WERI-Rb-1 (cell line): Measurements from ENCODE around the gene PTPRG.

Source experiments
- DNase-seq: peaks from one replicate; pipeline ENCODE4 v3.0.0-alpha.2; 2020
- H3K27ac ChIP-seq: fragments of 250-450 bp; sonication (Bioruptor Pico); 2 replicates; pipeline ENCODE4 v1.5.1; 2020; ENCODE audit warnings: mild to moderate bottlenecking, moderate library complexity
- H3K27me3 ChIP-seq: fragments of 250-450 bp; sonication (Bioruptor Pico); 2 replicates; pipeline ENCODE4 v1.5.1; 2021; ENCODE audit warnings: mild to moderate bottlenecking, low read depth, moderate library complexity; ENCODE audit not compliant: insufficient read depth, severe bottlenecking
- H3K36me3 ChIP-seq: fragments of 250-450 bp; sonication (Bioruptor Pico); 2 replicates; pipeline ENCODE4 v1.5.1; 2020; ENCODE audit warnings: mild to moderate bottlenecking, moderate library complexity
- H3K4me3 ChIP-seq: 2 replicates; pipeline ENCODE4 v1.5.1; 2011; ENCODE audit warnings: low read depth, mild to moderate bottlenecking, control low read depth, low read length
- H3K9me3 ChIP-seq: fragments of 250-450 bp; sonication (Bioruptor Pico); 2 replicates; pipeline ENCODE4 v1.5.1; 2021; ENCODE audit warnings: mild to moderate bottlenecking, moderate library complexity; ENCODE audit not compliant: severe bottlenecking
- CTCF ChIP-seq: IDR thresholded peaks from 2 replicates; pipeline ENCODE4 v1.5.1; 2011; ENCODE audit warnings: low read depth, mild to moderate bottlenecking, control low read depth, inconsistent platforms, low read length

PTPRG gene

GRCh38 chr3:61848885-61849284 lies 287.5 kb downstream of the PTPRG start:
- no peak for TF ChIP-seq CTCF
- no peak for DNase-seq
- H3K27ac ChIP-seq, result no peak overlapping the region
- H3K27me3 ChIP-seq, result no peaks in the 10 kb centered on the region
- no peaks in the 10 kb centered on the region for H3K36me3 ChIP-seq
- no peaks in the 10 kb centered on the region for H3K9me3 ChIP-seq
- no peak overlapping the region for H3K4me3 ChIP-seq

GRCh38 chr3:61853912-61854311 lies 292.5 kb downstream of the PTPRG start:
- no peaks in the 10 kb centered on the region for H3K9me3 ChIP-seq
- TF ChIP-seq CTCF, result no peak
- no peaks in the 10 kb centered on the region for H3K36me3 ChIP-seq
- H3K27ac ChIP-seq, result no peak overlapping the region
- no peaks in the 10 kb centered on the region for H3K27me3 ChIP-seq
- DNase-seq, result no peak
- H3K4me3 ChIP-seq, result no peak overlapping the region

- no peak overlapping the region for H3K27ac ChIP-seq
- no peak overlapping the region for H3K4me3 ChIP-seq
- DNase-seq, result no peak
- no peaks in the 10 kb centered on the region for H3K36me3 ChIP-seq
- peaks cover 2% of the 10 kb centered on the region for H3K9me3 ChIP-seq
- no peaks in the 10 kb centered on the region for H3K27me3 ChIP-seq
- TF ChIP-seq CTCF, result no peak
Measured at GRCh38 chr3:61855211-61855610, 293.8 kb downstream of the PTPRG start.

GRCh38 chr3:61857297-61857696 lies 295.9 kb downstream of the PTPRG start:
- H3K36me3 ChIP-seq, result no peaks in the 10 kb centered on the region
- TF ChIP-seq CTCF, result no peak
- H3K27ac ChIP-seq, result no peak overlapping the region
- no peak for DNase-seq
- no peaks in the 10 kb centered on the region for H3K27me3 ChIP-seq
- no peak overlapping the region for H3K4me3 ChIP-seq
- H3K9me3 ChIP-seq, result peaks cover 2% of the 10 kb centered on the region

GRCh38 chr3:61858054-61858453 lies 296.7 kb downstream of the PTPRG start:
- Histone ChIP-seq H3K27me3 (no peaks in the 10 kb centered on the region), H3K27ac (no peak overlapping the region), H3K36me3 (no peaks in the 10 kb centered on the region), H3K9me3 (peaks cover 2% of the 10 kb centered on the region), H3K4me3 (no peak overlapping the region)
- TF ChIP-seq CTCF, result 0 out of 2 replicates have a peak, but pooled peaks have one; percentile 11
- no peak for DNase-seq

GRCh38 chr3:61861410-61861809 lies 300.0 kb downstream of the PTPRG start:
- no peak overlapping the region for H3K27ac ChIP-seq
- H3K4me3 ChIP-seq, result no peak overlapping the region
- no peak for TF ChIP-seq CTCF
- no peaks in the 10 kb centered on the region; the same call in 1 of the 2 replicates for H3K36me3 ChIP-seq
- H3K27me3 ChIP-seq, result no peaks in the 10 kb centered on the region
- no peak for DNase-seq
- H3K9me3 ChIP-seq, result peaks cover 2% of the 10 kb centered on the region
